Natural killer cell (primary cell): ENCODE results near the gene E4F1. TPM values are rescaled to one million over a fixed set of nuclear protein-coding genes. Genes with fewer than 3 reads are reported as not detected.
A peak's percentile ranks its signal among the peaks of the same experiment; 100 is the strongest.
"Not testable (repeated sequence)": the region's sequence is repeated elsewhere in the genome, so short reads cannot be mapped to it uniquely, and the experiment has no call there.

Source experiments
- ATAC-seq, 3 donors: fragments of 150-1000 bp in 2 of 3; fragments of 200-7000 bp in 1 of 3; cut with Tn5 transposase; 1 replicate in 1 of 3; 2 replicates in 2 of 3; pipeline ENCODE4 v1.10.0; 2021; ENCODE audit warnings: mild to moderate bottlenecking in 2 of 3, moderate library complexity in 2 of 3
- DNase-seq, 2 donors: peaks; one replicate each; pipeline versions ENCODE4 v3.0.0 to v3.0.0-alpha.2; 2013 to 2021; ENCODE audit warnings: mixed read lengths in 1 of 2
- H3K27ac ChIP-seq: one replicate; pipeline ENCODE4 v1.5.1; 2013; ENCODE audit warnings: mild to moderate bottlenecking, low read length
- H3K27me3 ChIP-seq: one replicate; pipeline ENCODE4 v1.6.1; 2013; ENCODE audit warnings: low read length; ENCODE audit not compliant: control insufficient read depth, insufficient read depth
- H3K36me3 ChIP-seq: one replicate; pipeline ENCODE4 v1.6.1; 2013; ENCODE audit warnings: low read length; ENCODE audit not compliant: control insufficient read depth, insufficient read depth
- H3K4me1 ChIP-seq: one replicate; pipeline ENCODE4 v1.6.1; 2013; ENCODE audit warnings: low read length; ENCODE audit not compliant: control insufficient read depth, insufficient read depth
- H3K4me3 ChIP-seq: one replicate; pipeline ENCODE4 v1.5.1; 2013; ENCODE audit warnings: low read length
- H3K9me3 ChIP-seq: one replicate; pipeline ENCODE4 v1.6.1; 2013; ENCODE audit warnings: low read length; ENCODE audit not compliant: control insufficient read depth, insufficient read depth
- H3K27ac Mint-ChIP-seq, 2 donors: one replicate each; pipeline ENCODE4 v1.8.0; 2022; ENCODE audit warnings: mild to moderate bottlenecking in 2 of 2, mixed read lengths in 2 of 2, moderate library complexity in 1 of 2
- H3K27me3 Mint-ChIP-seq, 2 donors: one replicate each; pipeline ENCODE4 v1.8.0; 2022; ENCODE audit warnings: low read depth in 2 of 2, mixed read lengths in 2 of 2
- H3K36me3 Mint-ChIP-seq: one replicate; pipeline ENCODE4 v1.8.0; 2022; ENCODE audit warnings: mixed read lengths
- H3K4me1 Mint-ChIP-seq, 2 donors: one replicate each; pipeline ENCODE4 v1.8.0; 2022; ENCODE audit warnings: mixed read lengths in 2 of 2
- H3K4me3 Mint-ChIP-seq: one replicate; pipeline ENCODE4 v1.8.0; 2022; ENCODE audit warnings: mild to moderate bottlenecking, moderate library complexity, mixed read lengths
- H3K9me3 Mint-ChIP-seq, 2 donors: one replicate each; pipeline ENCODE4 v1.8.0; 2022; ENCODE audit warnings: mixed read lengths in 2 of 2
- WGBS: methylation state at CpG from one replicate; pipeline ENCODE4 v1.1.7; 2013; ENCODE audit warnings: missing lambda C conversion rate; ENCODE audit not compliant: insufficient coverage; 5-methylcytosine and 5-hydroxymethylcytosine counted together
- intact Hi-C: fragments of 100-400 bp; cut with micrococcal nuclease; formaldehyde crosslinking; loops from one replicate; pipeline ENCODE4 v1.14.2; 2022
- total RNA-seq, 4 donors: library from RNA; stranded (reverse); fragments of 120-200 nt in 1 of 4; gene quantifications; one replicate each; pipeline versions ENCODE4 v1.2.3 to v1.2.4, GENCODE V29; 2013 to 2022
- TF ChIP-seq, protein P1 (sequence below): fragments of 200-600 bp; IDR thresholded peaks from one replicate; pipeline ENCODE4 v1.8.0; 2022; ENCODE audit warnings: antibody characterized with exemption

The E4F1 gene
- total RNA-seq, 3 donors from 2014 or later (not counting 1 experiment from before 2014, with no cell fraction given) = 43.6 to 45.7 (median 45.7) TPM

DNA sequence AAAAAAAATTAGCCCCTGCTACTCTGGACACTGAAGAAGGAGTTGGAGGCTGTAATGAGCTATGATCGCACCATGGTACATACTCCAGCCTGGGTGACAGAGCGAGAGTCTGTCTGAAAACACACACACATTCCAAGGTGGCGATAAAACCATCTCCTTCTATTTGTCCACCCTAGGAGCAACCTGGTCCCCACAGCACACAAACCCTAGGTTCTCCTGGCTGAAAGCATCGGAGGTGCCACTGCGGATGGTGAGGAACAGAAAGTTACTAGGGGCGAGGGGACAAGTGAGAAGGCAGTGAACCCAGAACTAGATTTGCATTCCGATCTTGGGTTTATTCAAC is 29.4 kb downstream of the E4F1 start:
- Histone ChIP-seq H3K4me1 (peaks cover 19% of the 10 kb centered on the region), H3K36me3 (peaks cover 37% of the 10 kb centered on the region), H3K27me3 (no peaks in the 10 kb centered on the region), H3K4me3 (no peak overlapping the region), H3K27ac (peak overlapping the region; percentile 68), H3K9me3 (no peaks in the 10 kb centered on the region)
- Mint-ChIP-seq H3K4me1 (peaks cover 0 to 14% of the 10 kb centered on the region in 2 donors), H3K9me3 (no peaks in the 10 kb centered on the region), H3K27ac (peak overlapping the region; percentile 54 to 85), H3K36me3 (no peaks in the 10 kb centered on the region), H3K4me3 (no peak overlapping the region), H3K27me3 (no peaks in the 10 kb centered on the region)
- WGBS = 89% methylated on average over 7 of the region's 7 CpGs
- no peak for ATAC-seq
- intact Hi-C loops = no loop called here
- DNase-seq = no peak
- TF ChIP-seq, protein P1, sequence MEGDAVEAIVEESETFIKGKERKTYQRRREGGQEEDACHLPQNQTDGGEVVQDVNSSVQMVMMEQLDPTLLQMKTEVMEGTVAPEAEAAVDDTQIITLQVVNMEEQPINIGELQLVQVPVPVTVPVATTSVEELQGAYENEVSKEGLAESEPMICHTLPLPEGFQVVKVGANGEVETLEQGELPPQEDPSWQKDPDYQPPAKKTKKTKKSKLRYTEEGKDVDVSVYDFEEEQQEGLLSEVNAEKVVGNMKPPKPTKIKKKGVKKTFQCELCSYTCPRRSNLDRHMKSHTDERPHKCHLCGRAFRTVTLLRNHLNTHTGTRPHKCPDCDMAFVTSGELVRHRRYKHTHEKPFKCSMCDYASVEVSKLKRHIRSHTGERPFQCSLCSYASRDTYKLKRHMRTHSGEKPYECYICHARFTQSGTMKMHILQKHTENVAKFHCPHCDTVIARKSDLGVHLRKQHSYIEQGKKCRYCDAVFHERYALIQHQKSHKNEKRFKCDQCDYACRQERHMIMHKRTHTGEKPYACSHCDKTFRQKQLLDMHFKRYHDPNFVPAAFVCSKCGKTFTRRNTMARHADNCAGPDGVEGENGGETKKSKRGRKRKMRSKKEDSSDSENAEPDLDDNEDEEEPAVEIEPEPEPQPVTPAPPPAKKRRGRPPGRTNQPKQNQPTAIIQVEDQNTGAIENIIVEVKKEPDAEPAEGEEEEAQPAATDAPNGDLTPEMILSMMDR = no peak

DNA sequence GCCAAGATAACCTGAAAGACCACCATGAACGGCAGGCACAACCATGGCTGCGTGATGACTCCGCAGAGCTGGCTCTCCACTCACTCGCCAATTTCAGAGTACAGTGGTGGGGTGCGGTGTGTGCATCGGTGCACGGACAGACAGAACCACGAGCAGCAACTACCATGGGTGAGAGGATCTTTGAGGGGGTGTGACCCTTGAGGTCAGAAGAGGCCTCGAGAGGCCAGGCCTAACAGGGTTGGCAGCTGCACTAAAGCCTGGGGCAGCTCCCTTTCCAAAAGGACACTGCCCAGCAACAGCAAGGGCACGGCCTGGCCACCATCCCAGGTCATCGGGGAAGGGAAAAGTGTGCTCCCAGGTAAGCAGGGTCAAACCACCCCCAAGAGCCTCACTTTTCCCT is 29.9 kb downstream of the E4F1 start:
- Histone ChIP-seq H3K36me3 (peaks cover 42% of the 10 kb centered on the region), H3K27ac (no peak overlapping the region), H3K4me3 (no peak overlapping the region), H3K27me3 (no peaks in the 10 kb centered on the region), H3K4me1 (peaks cover 19% of the 10 kb centered on the region), H3K9me3 (no peaks in the 10 kb centered on the region)
- H3K4me3 Mint-ChIP-seq = no peak overlapping the region
- TF ChIP-seq, protein P1 = no peak
- no peaks in the 10 kb centered on the region for H3K9me3 Mint-ChIP-seq
- peaks cover 0 to 14% of the 10 kb centered on the region in 2 donors for H3K4me1 Mint-ChIP-seq
- intact Hi-C loops = no loop called here
- no peaks in the 10 kb centered on the region for H3K36me3 Mint-ChIP-seq
- H3K27ac Mint-ChIP-seq = peak overlapping the region; percentile 54 to 85
- no peaks in the 10 kb centered on the region for H3K27me3 Mint-ChIP-seq
- ATAC-seq (no peak), DNase-seq (no peak)
- WGBS = 86% methylated on average over 9 of the region's 11 CpGs

DNA sequence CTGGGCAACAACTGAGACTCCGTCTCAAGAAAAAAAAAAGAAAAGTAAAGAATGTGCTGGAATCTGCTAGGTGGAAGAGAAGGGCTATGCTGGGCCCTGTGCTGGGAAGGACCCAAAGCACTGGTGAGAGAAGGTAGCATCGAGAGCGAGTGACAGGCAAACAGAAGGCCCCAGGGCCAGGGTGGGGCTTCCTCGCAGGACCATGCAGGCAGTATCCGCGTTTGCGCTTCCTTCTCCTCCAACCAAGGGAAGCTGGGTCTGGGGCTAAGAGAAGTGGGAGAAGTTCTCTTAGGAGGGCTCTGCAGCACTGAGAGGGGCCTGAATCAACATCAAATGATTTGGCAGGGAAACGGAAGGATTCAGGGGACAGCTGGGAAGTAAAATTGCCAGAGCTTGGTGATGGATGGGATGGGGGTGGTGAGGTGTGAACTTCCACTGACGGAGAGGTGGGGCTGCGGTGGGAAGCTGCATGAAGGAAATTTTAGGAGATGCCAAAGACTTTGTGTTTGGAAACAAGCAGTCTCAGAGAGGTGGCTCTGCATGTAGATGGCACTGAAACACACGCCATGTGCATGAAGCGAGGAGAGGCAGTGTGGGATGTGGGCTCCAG is 33.2 kb downstream of the E4F1 start:
- Histone ChIP-seq H3K27me3 (no peaks in the 10 kb centered on the region), H3K36me3 (peaks cover 65% of the 10 kb centered on the region), H3K4me3 (no peak overlapping the region), H3K4me1 (peaks cover 8% of the 10 kb centered on the region), H3K9me3 (no peaks in the 10 kb centered on the region), H3K27ac (no peak overlapping the region)
- ATAC-seq (no peak), DNase-seq (no peak)
- peaks cover 6% of the 10 kb centered on the region for H3K36me3 Mint-ChIP-seq
- H3K4me3 Mint-ChIP-seq = no peak overlapping the region
- intact Hi-C loops = no loop called here
- 94% methylated on average over 12 of the region's 12 CpGs for WGBS
- peaks cover 0 to 9% of the 10 kb centered on the region in 2 donors for H3K4me1 Mint-ChIP-seq
- H3K27ac Mint-ChIP-seq = peak overlapping the region; percentile 14 to 71
- TF ChIP-seq, protein P1 = no peak
- H3K9me3 Mint-ChIP-seq = no peaks in the 10 kb centered on the region
- no peaks in the 10 kb centered on the region for H3K27me3 Mint-ChIP-seq

DNA sequence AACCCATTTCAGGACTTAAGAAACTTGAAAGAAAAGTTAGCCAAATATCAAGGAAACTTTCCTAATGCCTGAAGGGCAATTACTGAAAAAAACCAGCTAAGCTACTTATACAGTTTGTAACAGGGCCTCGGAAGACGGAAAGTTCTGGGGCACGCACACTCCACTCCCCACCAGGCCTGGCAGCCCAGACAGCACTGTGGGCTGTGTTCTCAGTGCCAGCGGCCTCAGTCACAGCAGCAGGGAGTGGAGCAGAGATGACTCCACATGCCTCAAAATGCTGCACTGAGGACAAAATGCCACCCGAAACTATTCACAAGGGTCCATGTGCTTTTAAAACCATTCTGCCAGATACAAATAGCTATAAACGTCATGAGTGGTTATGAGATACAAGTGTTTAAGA is 34.3 kb downstream of the E4F1 start:
- no peaks in the 10 kb centered on the region for H3K27me3 Mint-ChIP-seq
- Histone ChIP-seq H3K36me3 (peaks cover 76% of the 10 kb centered on the region), H3K4me3 (no peak overlapping the region), H3K4me1 (no peaks in the 10 kb centered on the region), H3K27ac (no peak overlapping the region), H3K27me3 (no peaks in the 10 kb centered on the region), H3K9me3 (no peaks in the 10 kb centered on the region)
- ATAC-seq (no peak), DNase-seq (no peak)
- WGBS = 98% methylated on average over 5 of the region's 6 CpGs
- H3K9me3 Mint-ChIP-seq = no peaks in the 10 kb centered on the region
- peaks cover 0 to 10% of the 10 kb centered on the region in 2 donors for H3K4me1 Mint-ChIP-seq
- peaks cover 6% of the 10 kb centered on the region for H3K36me3 Mint-ChIP-seq
- no peak overlapping the region for H3K27ac Mint-ChIP-seq
- intact Hi-C loops = no loop called here
- TF ChIP-seq, protein P1 = no peak
- no peak overlapping the region for H3K4me3 Mint-ChIP-seq

DNA sequence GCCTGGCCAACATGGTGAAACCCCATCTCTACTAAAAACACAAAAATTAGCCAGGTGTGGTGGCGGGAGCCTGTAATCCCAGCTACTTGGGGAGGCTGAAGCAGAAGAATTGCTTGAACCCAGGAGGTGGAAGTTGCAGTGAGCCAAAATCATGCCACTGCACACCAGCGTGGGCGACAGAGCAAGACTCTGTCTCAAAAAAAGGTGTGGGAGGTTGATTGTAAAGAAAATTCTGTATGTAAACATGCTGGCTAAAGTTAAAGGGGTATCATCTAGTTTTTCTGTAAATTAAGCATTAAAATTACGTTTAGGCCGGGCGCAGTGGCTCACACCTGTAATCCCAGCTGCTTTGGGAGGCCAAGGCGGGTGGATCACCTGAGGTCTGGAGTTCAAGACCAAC is 35.1 kb downstream of the E4F1 start:
- H3K9me3 ChIP-seq, H3K4me1 ChIP-seq, ATAC-seq, H3K36me3 Mint-ChIP-seq, H3K27me3 ChIP-seq, DNase-seq, intact Hi-C loops, H3K4me3 Mint-ChIP-seq, H3K9me3 Mint-ChIP-seq, H3K4me3 ChIP-seq, H3K27ac ChIP-seq, H3K27me3 Mint-ChIP-seq: not testable (repeated sequence)
- peaks cover 79% of the 10 kb centered on the region for H3K36me3 ChIP-seq
- Mint-ChIP-seq H3K27ac (peak overlapping the region in 1 of 2 donors; percentile 23), H3K4me1 (peaks cover 0 to 12% of the 10 kb centered on the region in 2 donors)
- 96% methylated on average over 7 of the region's 7 CpGs for WGBS
